ENCODE measurements around the gene INPP5E. TPM values are rescaled to one million over a fixed set of nuclear protein-coding genes. Genes with fewer than 3 reads are reported as not detected.

INPP5E gene
- total and polyA plus RNA-seq, 2 experiments from 2014 or later: 5.0 to 8.1 TPM

- in situ Hi-C loops (cut with MboI): no loop called here
- Histone ChIP-seq H4K20me1 (ENCODE audit: insufficient read depth) (peaks cover 8% of the 10 kb centered on the region; the same call in 1 of the 2 replicates), H2AFZ (no peak overlapping the region), H3K9me2 (ENCODE audit: insufficient read depth) (no peaks in the 10 kb centered on the region), H3K9me3 (ENCODE audit: low read depth) (no peaks in the 10 kb centered on the region), H3K4me3 (no peak overlapping the region), H3K36me3 (ENCODE audit: low read depth) (peaks cover 10% of the 10 kb centered on the region), H3K27me3 (replicated peaks; ENCODE audit: insufficient read depth) (no peaks in the 10 kb centered on the region), H3K4me2 (ENCODE audit: unreplicated experiment) (no peak overlapping the region), H3K79me2 (ENCODE audit: insufficient read depth) (peaks cover 49% of the 10 kb centered on the region), H3K4me1 (ENCODE audit: insufficient read depth) (peaks cover 12% of the 10 kb centered on the region), H3K9ac (no peak overlapping the region), H3F3A (ENCODE audit: insufficient read depth) (peaks cover 13% of the 10 kb centered on the region), H3K27ac (no peak overlapping the region)
- no peak for DNase-seq
- 84% methylated on average over 22 to 25 of the region's 25 CpGs for WGBS, 2 experiments (ENCODE audit: low coverage in 1 of 2, low lambda C conversion rate in 2 of 2, missing lambda C conversion rate in 2 of 2)
- no peak for TF ChIP-seq EZH2 (IDR thresholded peaks at IDR 0.05; ENCODE audit: insufficient read depth, poor library complexity, severe bottlenecking)
Observed at GRCh38 chr9:136436055-136436634, 3.5 kb downstream of the INPP5E start.

- H3K4me1 ChIP-seq (ENCODE audit: insufficient read depth): peaks cover 12% of the 10 kb centered on the region
- H3K9me2 ChIP-seq (ENCODE audit: insufficient read depth): no peaks in the 10 kb centered on the region
- peaks cover 8% of the 10 kb centered on the region; the same call in 1 of the 2 replicates for H4K20me1 ChIP-seq (ENCODE audit: insufficient read depth)
- in situ Hi-C loops (cut with MboI): no loop called here
- peaks cover 49% of the 10 kb centered on the region for H3K79me2 ChIP-seq (ENCODE audit: insufficient read depth)
- no peak overlapping the region for H3K9ac ChIP-seq
- no peaks in the 10 kb centered on the region for H3K9me3 ChIP-seq (ENCODE audit: low read depth)
- TF ChIP-seq EZH2phosphoT487 (IDR thresholded peaks at IDR 0.05; ENCODE audit: insufficient read depth, low read depth) (no peak), EZH2 (IDR thresholded peaks at IDR 0.05; ENCODE audit: insufficient read depth, poor library complexity, severe bottlenecking) (no peak)
- H3F3A ChIP-seq (ENCODE audit: insufficient read depth): no peaks in the 10 kb centered on the region
- no peaks in the 10 kb centered on the region for H3K36me3 ChIP-seq (ENCODE audit: low read depth)
- no peak overlapping the region for H3K4me3 ChIP-seq
- no peak overlapping the region for H3K4me2 ChIP-seq (ENCODE audit: unreplicated experiment)
- no peak for DNase-seq
- H3K27ac ChIP-seq: no peak overlapping the region
- H2AFZ ChIP-seq: no peak overlapping the region
- H3K27me3 ChIP-seq (replicated peaks; ENCODE audit: insufficient read depth): no peaks in the 10 kb centered on the region
- 96 to 97% methylated on average over 13 to 17 of the region's 17 CpGs for WGBS, 2 experiments (ENCODE audit: low coverage in 1 of 2, low lambda C conversion rate in 2 of 2, missing lambda C conversion rate in 2 of 2)
Observed at GRCh38 chr9:136434580-136435169, 5.0 kb downstream of the INPP5E start.

GRCh38 chr9:136433849-136434579, 5.6 kb downstream of the INPP5E start:
- peaks cover 48% of the 10 kb centered on the region for H3K79me2 ChIP-seq (ENCODE audit: insufficient read depth)
- no peak overlapping the region for H3K4me2 ChIP-seq (ENCODE audit: unreplicated experiment)
- H3K27ac ChIP-seq: no peak overlapping the region
- H2AFZ ChIP-seq: no peak overlapping the region
- H4K20me1 ChIP-seq (ENCODE audit: insufficient read depth): peaks cover 8% of the 10 kb centered on the region; the same call in 1 of the 2 replicates
- no peak for DNase-seq
- H3K27me3 ChIP-seq (replicated peaks; ENCODE audit: insufficient read depth): no peaks in the 10 kb centered on the region
- H3K4me1 ChIP-seq (ENCODE audit: insufficient read depth): peaks cover 12% of the 10 kb centered on the region
- no peak overlapping the region for H3K9ac ChIP-seq
- no peaks in the 10 kb centered on the region for H3K9me3 ChIP-seq (ENCODE audit: low read depth)
- in situ Hi-C loops (cut with MboI): no loop called here
- no peaks in the 10 kb centered on the region for H3K9me2 ChIP-seq (ENCODE audit: insufficient read depth)
- H3F3A ChIP-seq (ENCODE audit: insufficient read depth): no peaks in the 10 kb centered on the region
- TF ChIP-seq EZH2phosphoT487 (IDR thresholded peaks at IDR 0.05; ENCODE audit: insufficient read depth, low read depth) (no peak), EZH2 (IDR thresholded peaks at IDR 0.05; ENCODE audit: insufficient read depth, poor library complexity, severe bottlenecking) (no peak)
- 88 to 89% methylated on average over 32 to 37 of the region's 37 CpGs for WGBS, 2 experiments (ENCODE audit: low coverage in 1 of 2, low lambda C conversion rate in 2 of 2, missing lambda C conversion rate in 2 of 2)
- H3K4me3 ChIP-seq: no peak overlapping the region
- no peaks in the 10 kb centered on the region for H3K36me3 ChIP-seq (ENCODE audit: low read depth)

- TF ChIP-seq EZH2phosphoT487 (IDR thresholded peaks at IDR 0.05; ENCODE audit: insufficient read depth, low read depth) (no peak), EZH2 (IDR thresholded peaks at IDR 0.05; ENCODE audit: insufficient read depth, poor library complexity, severe bottlenecking) (no peak)
- Histone ChIP-seq H3K9me2 (ENCODE audit: insufficient read depth) (no peaks in the 10 kb centered on the region), H4K20me1 (ENCODE audit: insufficient read depth) (peaks cover 8% of the 10 kb centered on the region; the same call in 1 of the 2 replicates), H2AFZ (no peak overlapping the region), H3F3A (ENCODE audit: insufficient read depth) (peaks cover 2% of the 10 kb centered on the region; the same call in 1 of the 2 replicates), H3K4me2 (ENCODE audit: unreplicated experiment) (no peak overlapping the region), H3K36me3 (ENCODE audit: low read depth) (no peaks in the 10 kb centered on the region), H3K9ac (no peak overlapping the region), H3K27me3 (replicated peaks; ENCODE audit: insufficient read depth) (no peaks in the 10 kb centered on the region), H3K27ac (no peak overlapping the region), H3K4me3 (no peak overlapping the region), H3K79me2 (ENCODE audit: insufficient read depth) (peaks cover 40% of the 10 kb centered on the region), H3K9me3 (ENCODE audit: low read depth) (no peaks in the 10 kb centered on the region), H3K4me1 (ENCODE audit: insufficient read depth) (peaks cover 12% of the 10 kb centered on the region)
- no peak for DNase-seq
- in situ Hi-C loops (cut with MboI): no loop called here
- 89 to 91% methylated on average over 34 to 35 of the region's 36 CpGs for WGBS, 2 experiments (ENCODE audit: low coverage in 1 of 2, low lambda C conversion rate in 2 of 2, missing lambda C conversion rate in 2 of 2)
Observed at GRCh38 chr9:136433043-136433715, 6.5 kb downstream of the INPP5E start.

Data from GM23248 (cell line).